ENCODE measurements around the gene TCAIM. TPM values are rescaled to one million over a fixed set of nuclear protein-coding genes. Genes with fewer than 3 reads are reported as not detected.

The TCAIM gene
- total RNA-seq (2014; rRNA removed; shearing (Covaris generic)) (26.0 and 35.0 TPM in 2 replicates), polyA plus RNA-seq (2016; fragmentation: Nextera tagmentation; extraction: Ambion mirVana) (9.8 and 10.3 TPM in 2 replicates)
- long read RNA-seq, partial matches to known transcripts: 0 of 9 reads
- long read RNA-seq, other reads (novel, unspliced or antisense): 3 of 9 reads

DNA sequence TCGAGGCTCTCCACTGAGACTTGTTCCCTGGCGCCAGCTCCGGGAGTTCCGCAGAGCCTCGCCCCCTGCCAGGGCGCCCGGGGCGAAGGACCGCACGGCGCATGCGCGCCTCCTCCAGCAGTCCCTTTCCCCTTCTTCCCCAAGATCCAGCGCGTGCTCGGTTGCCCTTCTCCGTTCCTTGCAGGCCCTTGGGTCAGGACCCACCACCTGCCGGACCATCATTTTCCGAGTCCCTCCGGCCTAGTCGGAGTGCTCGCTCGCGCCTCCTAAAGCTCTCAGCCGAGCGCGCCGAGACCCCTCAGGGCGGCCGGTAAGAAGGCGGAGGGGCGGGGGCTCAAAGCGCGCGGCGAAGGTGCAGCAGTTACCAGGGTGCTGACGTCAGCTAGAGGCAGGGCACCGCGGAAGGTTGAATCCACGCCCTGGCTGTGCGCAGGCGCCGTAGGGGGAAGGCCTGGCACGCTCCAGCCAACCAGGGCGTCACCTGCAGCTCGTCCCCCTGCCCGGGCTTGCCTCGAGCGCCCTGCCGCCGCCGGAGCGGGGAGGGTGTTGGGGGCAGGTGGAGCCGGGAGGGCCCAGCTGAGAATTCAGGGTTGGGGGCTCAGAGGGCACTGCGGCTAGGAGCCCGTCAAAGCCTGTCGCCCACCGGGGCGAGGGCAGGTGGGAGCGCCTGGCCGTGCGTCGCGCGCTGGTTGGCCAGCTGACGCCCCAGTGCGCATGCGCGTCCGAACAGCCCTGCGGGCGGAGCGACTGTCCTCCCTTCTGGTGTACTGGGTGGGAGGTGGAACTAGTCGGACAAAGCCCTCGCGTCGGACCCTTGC is at the start of gene TCAIM:
TCAIM (plus strand) TSS at position 757 of the 818 bp plus-strand sequence. CDS start 16,017 bp downstream, outside the sequence.
- DNase-seq (ENCODE audit: low spot score): peak; percentile 99
- TF ChIP-seq, protein P1, sequence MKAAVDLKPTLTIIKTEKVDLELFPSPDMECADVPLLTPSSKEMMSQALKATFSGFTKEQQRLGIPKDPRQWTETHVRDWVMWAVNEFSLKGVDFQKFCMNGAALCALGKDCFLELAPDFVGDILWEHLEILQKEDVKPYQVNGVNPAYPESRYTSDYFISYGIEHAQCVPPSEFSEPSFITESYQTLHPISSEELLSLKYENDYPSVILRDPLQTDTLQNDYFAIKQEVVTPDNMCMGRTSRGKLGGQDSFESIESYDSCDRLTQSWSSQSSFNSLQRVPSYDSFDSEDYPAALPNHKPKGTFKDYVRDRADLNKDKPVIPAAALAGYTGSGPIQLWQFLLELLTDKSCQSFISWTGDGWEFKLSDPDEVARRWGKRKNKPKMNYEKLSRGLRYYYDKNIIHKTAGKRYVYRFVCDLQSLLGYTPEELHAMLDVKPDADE (IDR thresholded peaks at IDR 0.05): 0 out of 2 replicates have a peak, but pooled peaks have one; percentile 28
- no peak for TF ChIP-seq STAT1 (IDR thresholded peaks at IDR 0.05; ENCODE audit: unreplicated experiment)
- peak; percentile 93 for TF ChIP-seq POLR2AphosphoS5 (IDR thresholded peaks at IDR 0.05; ENCODE audit: low read depth)
- TF ChIP-seq ZNF114 (CRISPR knock-in tag; IDR thresholded peaks at IDR 0.05): no peak
- peak; percentile 89 for TF ChIP-seq CREB1 (CRISPR knock-in tag; IDR thresholded peaks at IDR 0.05; ENCODE audit: low read depth)
- Mint-ChIP-seq H3K36me3 (ENCODE audit: low read depth) (peaks cover 6% of the 10 kb centered on the region; the same call in 2 of the 3 replicates), H3K4me1 (peaks cover 16% of the 10 kb centered on the region), H3K27me3 (ENCODE audit: insufficient read depth, low read depth, poor library complexity) (peaks cover 7% of the 10 kb centered on the region), H3K4me3 (peak within 1 kb of the TSS; percentile 81), H3K27ac (peak within 1 kb of the TSS; percentile 99), H3K9me3 (no peaks in the 10 kb centered on the region)
- Histone ChIP-seq H3K36me3 (ENCODE audit: insufficient read depth) (no peaks in the 10 kb centered on the region), H3K9me2 (ENCODE audit: insufficient read depth) (no peaks in the 10 kb centered on the region), H3K4me2 (peak within 1 kb of the TSS; percentile 87), H3K27me3 (ENCODE audit: insufficient read depth) (no peaks in the 10 kb centered on the region), H3K79me2 (replicated peaks; ENCODE audit: insufficient read depth) (peaks cover 25% of the 10 kb centered on the region), H3F3A (replicated peaks; ENCODE audit: low read depth) (no peaks in the 10 kb centered on the region), H3K4me1 (ENCODE audit: insufficient read depth) (0 out of 2 replicates have a peak, but pooled peaks cover 3% of the 10 kb centered on the region), H4K20me1 (replicated peaks; ENCODE audit: insufficient read depth) (no peaks in the 10 kb centered on the region), H3K4me3 (peak within 1 kb of the TSS; percentile 70), H2AFZ (peak within 1 kb of the TSS; percentile 96; the same call in 1 of the 2 replicates), H3K27ac (ENCODE audit: low read depth) (peak within 1 kb of the TSS; percentile 75)
- ATAC-seq: peak; percentile 95

- Histone ChIP-seq H3K4me2 (no peak overlapping the region), H3K36me3 (ENCODE audit: insufficient read depth) (no peaks in the 10 kb centered on the region), H3K27ac (ENCODE audit: low read depth) (no peak overlapping the region), H2AFZ (no peak overlapping the region), H3F3A (replicated peaks; ENCODE audit: low read depth) (no peaks in the 10 kb centered on the region), H3K9me2 (ENCODE audit: insufficient read depth) (no peaks in the 10 kb centered on the region), H4K20me1 (replicated peaks; ENCODE audit: insufficient read depth) (no peaks in the 10 kb centered on the region), H3K4me3 (no peak overlapping the region), H3K4me1 (ENCODE audit: insufficient read depth) (no peaks in the 10 kb centered on the region), H3K79me2 (replicated peaks; ENCODE audit: insufficient read depth) (no peaks in the 10 kb centered on the region), H3K27me3 (ENCODE audit: insufficient read depth) (no peaks in the 10 kb centered on the region)
- Mint-ChIP-seq H3K9me3 (no peaks in the 10 kb centered on the region), H3K27ac (no peak overlapping the region), H3K27me3 (ENCODE audit: insufficient read depth, low read depth, poor library complexity) (no peaks in the 10 kb centered on the region), H3K4me1 (no peaks in the 10 kb centered on the region), H3K4me3 (no peak overlapping the region), H3K36me3 (ENCODE audit: low read depth) (no peaks in the 10 kb centered on the region)
- no peak for TF ChIP-seq EZH2phosphoT487 (IDR thresholded peaks at IDR 0.05; ENCODE audit: unreplicated experiment)
- ATAC-seq (no peak), DNase-seq (ENCODE audit: low spot score) (no peak)
These were observed 48.6 kb upstream of the TCAIM start for GRCh38 chr3:44289882-44290462.

DNA sequence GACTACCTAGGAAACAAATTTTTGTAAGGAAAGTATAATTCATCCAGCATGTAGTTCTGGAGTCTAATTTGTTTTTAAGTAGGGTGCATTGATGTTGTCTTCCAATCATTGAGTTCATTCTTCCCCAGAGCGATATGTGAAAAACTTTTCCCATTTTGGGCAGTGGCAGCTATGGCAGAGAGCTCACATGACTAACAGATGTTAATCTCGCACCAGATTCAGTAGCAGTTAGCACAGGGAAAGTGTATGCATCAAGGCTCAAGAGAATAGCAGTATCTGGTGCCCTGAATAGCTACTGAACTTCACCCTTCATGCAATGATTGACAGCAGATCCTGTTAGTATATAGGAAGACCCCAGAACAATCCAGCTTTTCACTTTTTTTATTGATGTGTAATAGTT is 46.3 kb upstream of the TCAIM start:
- Histone ChIP-seq H4K20me1 (replicated peaks; ENCODE audit: insufficient read depth) (no peaks in the 10 kb centered on the region), H2AFZ (no peak overlapping the region), H3K4me1 (ENCODE audit: insufficient read depth) (no peaks in the 10 kb centered on the region), H3K9me2 (ENCODE audit: insufficient read depth) (no peaks in the 10 kb centered on the region), H3K36me3 (ENCODE audit: insufficient read depth) (no peaks in the 10 kb centered on the region), H3K4me2 (no peak overlapping the region), H3K27ac (ENCODE audit: low read depth) (no peak overlapping the region), H3K4me3 (no peak overlapping the region), H3K79me2 (replicated peaks; ENCODE audit: insufficient read depth) (no peaks in the 10 kb centered on the region), H3F3A (replicated peaks; ENCODE audit: low read depth) (no peaks in the 10 kb centered on the region), H3K27me3 (ENCODE audit: insufficient read depth) (no peaks in the 10 kb centered on the region)
- ATAC-seq (no peak), DNase-seq (ENCODE audit: low spot score) (no peak)
- no peaks in the 10 kb centered on the region for H3K27me3 Mint-ChIP-seq (ENCODE audit: insufficient read depth, low read depth, poor library complexity)
- no peaks in the 10 kb centered on the region for H3K9me3 Mint-ChIP-seq
- H3K27ac Mint-ChIP-seq: no peak overlapping the region
- no peaks in the 10 kb centered on the region for H3K36me3 Mint-ChIP-seq (ENCODE audit: low read depth)
- H3K4me3 Mint-ChIP-seq: no peak overlapping the region
- H3K4me1 Mint-ChIP-seq: no peaks in the 10 kb centered on the region
- TF ChIP-seq, protein P2, sequence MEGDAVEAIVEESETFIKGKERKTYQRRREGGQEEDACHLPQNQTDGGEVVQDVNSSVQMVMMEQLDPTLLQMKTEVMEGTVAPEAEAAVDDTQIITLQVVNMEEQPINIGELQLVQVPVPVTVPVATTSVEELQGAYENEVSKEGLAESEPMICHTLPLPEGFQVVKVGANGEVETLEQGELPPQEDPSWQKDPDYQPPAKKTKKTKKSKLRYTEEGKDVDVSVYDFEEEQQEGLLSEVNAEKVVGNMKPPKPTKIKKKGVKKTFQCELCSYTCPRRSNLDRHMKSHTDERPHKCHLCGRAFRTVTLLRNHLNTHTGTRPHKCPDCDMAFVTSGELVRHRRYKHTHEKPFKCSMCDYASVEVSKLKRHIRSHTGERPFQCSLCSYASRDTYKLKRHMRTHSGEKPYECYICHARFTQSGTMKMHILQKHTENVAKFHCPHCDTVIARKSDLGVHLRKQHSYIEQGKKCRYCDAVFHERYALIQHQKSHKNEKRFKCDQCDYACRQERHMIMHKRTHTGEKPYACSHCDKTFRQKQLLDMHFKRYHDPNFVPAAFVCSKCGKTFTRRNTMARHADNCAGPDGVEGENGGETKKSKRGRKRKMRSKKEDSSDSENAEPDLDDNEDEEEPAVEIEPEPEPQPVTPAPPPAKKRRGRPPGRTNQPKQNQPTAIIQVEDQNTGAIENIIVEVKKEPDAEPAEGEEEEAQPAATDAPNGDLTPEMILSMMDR (conservative IDR thresholded peaks at IDR 0.05; ENCODE audit: low read depth in 2 of 2): no peak
- TF ChIP-seq EZH2 (IDR thresholded peaks at IDR 0.05; ENCODE audit: low read depth, unreplicated experiment): no peak

Data from GM23338 (cell line).